H54 (cell line): ENCODE results near the gene ROR1.

Experiments used
- DNase-seq: peaks from one replicate; pipeline ENCODE4 v3.0.0; 2011; ENCODE audit warnings: low spot score, mixed read lengths; ENCODE audit not compliant: insufficient read length
- FAIRE-seq: peaks from 3 replicates; lab custom pipeline; 2011; peaks lifted over from hg19 to GRCh38; lab: Jason Lieb, UNC
- POLR2A ChIP-seq: IDR thresholded peaks from 2 replicates; pipeline ENCODE4 v1.6.1; 2011; ENCODE audit warnings: low read depth, mild to moderate bottlenecking, low read length

Gene ROR1

GRCh38 chr1:64050601-64051000 is 276.8 kb downstream of the ROR1 start:
- FAIRE-seq: no peak
- no peak for TF ChIP-seq POLR2A
- no peak for DNase-seq

GRCh38 chr1:64051796-64052195 is 278.0 kb downstream of the ROR1 start:
- no peak for TF ChIP-seq POLR2A
- FAIRE-seq (no peak), DNase-seq (no peak)

- no peak for FAIRE-seq
- no peak for DNase-seq
- TF ChIP-seq POLR2A: no peak
Measured at GRCh38 chr1:64052777-64053176, 279.0 kb downstream of the ROR1 start.

GRCh38 chr1:64055310-64055709 is 281.5 kb downstream of the ROR1 start:
- FAIRE-seq (no peak), DNase-seq (no peak)
- TF ChIP-seq POLR2A: no peak

GRCh38 chr1:64059556-64059955 is 285.7 kb downstream of the ROR1 start:
- FAIRE-seq (no peak), DNase-seq (no peak)
- TF ChIP-seq POLR2A: no peak

GRCh38 chr1:64060611-64061302 is 286.9 kb downstream of the ROR1 start:
- FAIRE-seq (no peak), DNase-seq (no peak)
- no peak for TF ChIP-seq POLR2A

GRCh38 chr1:64061430-64062104 is 287.8 kb downstream of the ROR1 start:
- TF ChIP-seq POLR2A: no peak
- FAIRE-seq: no peak
- DNase-seq: no peak

GRCh38 chr1:64062529-64062928 is 288.7 kb downstream of the ROR1 start:
- DNase-seq (no peak), FAIRE-seq (no peak)

GRCh38 chr1:64062941-64063581 is 289.2 kb downstream of the ROR1 start:
- no peak for TF ChIP-seq POLR2A
- FAIRE-seq: no peak
- DNase-seq: no peak

More at GRCh38 chr1:64062529-64062928, 288.7 kb downstream of the ROR1 start:
- no peak for TF ChIP-seq POLR2A

GRCh38 chr1:64065571-64065970 is 291.8 kb downstream of the ROR1 start:
- no peak for TF ChIP-seq POLR2A
- FAIRE-seq (no peak), DNase-seq (no peak)

- TF ChIP-seq POLR2A: no peak
- no peak for DNase-seq
- peak; percentile 15 for FAIRE-seq
Measured at GRCh38 chr1:64072089-64072793, 298.4 kb downstream of the ROR1 start.

GRCh38 chr1:64073705-64074104 is 299.9 kb downstream of the ROR1 start:
- no peak for TF ChIP-seq POLR2A
- no peak for FAIRE-seq
- no peak for DNase-seq

GRCh38 chr1:64074767-64075166 is 300.9 kb downstream of the ROR1 start:
- no peak for FAIRE-seq
- DNase-seq: no peak
- no peak for TF ChIP-seq POLR2A

- no peak for FAIRE-seq
- DNase-seq: no peak
- no peak for TF ChIP-seq POLR2A
Measured at GRCh38 chr1:64077281-64077940, 303.6 kb downstream of the ROR1 start.
